Occipital lobe (tissue), 2 donors: ENCODE data around the gene OR1A1. TPM values are rescaled to one million over a fixed set of nuclear protein-coding genes. Genes with fewer than 3 reads are reported as not detected.
"Not testable (repeated sequence)": the region's sequence is repeated elsewhere in the genome, so short reads cannot be mapped to it uniquely, and the experiment has no call there.

Experiments used
- DNase-seq: peaks from one replicate; lab custom pipeline; 2025; lab: John Stamatoyannopoulos, UW
- total RNA-seq: library from RNA; depleted of rRNA; stranded (reverse); fragments of >200 nt; gene quantifications from one replicate; pipeline ENCODE4 v1.2.3, GENCODE V29; 2014

OR1A1 gene
- not detected for total RNA-seq

- no peak for DNase-seq
These were observed at the start of gene OR1A1 for GRCh38 chr17:3207367-3207766. Gene OR1A1 (plus strand): TSS chr17:3207667. CDS start chr17:3215621, 7,954 bp downstream.

GRCh38 chr17:3167574-3167973 lies 39.9 kb upstream of the OR1A1 start:
- DNase-seq = no peak

- DNase-seq = no peak
These were observed 17.5 kb upstream of the OR1A1 start for GRCh38 chr17:3189961-3190360.

GRCh38 chr17:3197219-3197618 lies 10.2 kb upstream of the OR1A1 start, which contains the start of gene OR1A2:
Gene OR1A2 (plus strand): TSS chr17:3197519. CDS start chr17:3197519, 0 bp downstream.
- no peak for DNase-seq

GRCh38 chr17:3208484-3208883 lies 1.0 kb downstream of the OR1A1 start:
- no peak for DNase-seq

- DNase-seq = no peak
These were observed 5.5 kb downstream of the OR1A1 start for GRCh38 chr17:3213001-3213400.

GRCh38 chr17:3213587-3213986 lies 6.1 kb downstream of the OR1A1 start:
- DNase-seq = no peak

GRCh38 chr17:3219978-3220377 lies 12.5 kb downstream of the OR1A1 start:
- not testable (repeated sequence) for DNase-seq

GRCh38 chr17:3221850-3222249 lies 14.4 kb downstream of the OR1A1 start:
- DNase-seq = no peak

GRCh38 chr17:3222505-3222904 lies 15.0 kb downstream of the OR1A1 start:
- no peak for DNase-seq

- not testable (repeated sequence) for DNase-seq
These were observed 17.4 kb downstream of the OR1A1 start for GRCh38 chr17:3224721-3225352.

GRCh38 chr17:3232300-3232699 lies 24.8 kb downstream of the OR1A1 start:
- not testable (repeated sequence) for DNase-seq

GRCh38 chr17:3238685-3239084 lies 31.2 kb downstream of the OR1A1 start:
- not testable (repeated sequence) for DNase-seq

- DNase-seq = not testable (repeated sequence)
These were observed 33.6 kb downstream of the OR1A1 start for GRCh38 chr17:3241044-3241443.

GRCh38 chr17:3244841-3245240 lies 37.4 kb downstream of the OR1A1 start:
- DNase-seq = not testable (repeated sequence)

- not testable (repeated sequence) for DNase-seq
These were observed 41.5 kb downstream of the OR1A1 start for GRCh38 chr17:3249013-3249412.

- DNase-seq = no peak
These were observed 49.1 kb downstream of the OR1A1 start for GRCh38 chr17:3256575-3256974.

GRCh38 chr17:3260163-3260562 lies 52.7 kb downstream of the OR1A1 start:
- DNase-seq = no peak

GRCh38 chr17:3260600-3260999 lies 53.1 kb downstream of the OR1A1 start:
- no peak for DNase-seq
